ENCODE measurements around the gene HOXC9.

HOXC9 gene

DNA sequence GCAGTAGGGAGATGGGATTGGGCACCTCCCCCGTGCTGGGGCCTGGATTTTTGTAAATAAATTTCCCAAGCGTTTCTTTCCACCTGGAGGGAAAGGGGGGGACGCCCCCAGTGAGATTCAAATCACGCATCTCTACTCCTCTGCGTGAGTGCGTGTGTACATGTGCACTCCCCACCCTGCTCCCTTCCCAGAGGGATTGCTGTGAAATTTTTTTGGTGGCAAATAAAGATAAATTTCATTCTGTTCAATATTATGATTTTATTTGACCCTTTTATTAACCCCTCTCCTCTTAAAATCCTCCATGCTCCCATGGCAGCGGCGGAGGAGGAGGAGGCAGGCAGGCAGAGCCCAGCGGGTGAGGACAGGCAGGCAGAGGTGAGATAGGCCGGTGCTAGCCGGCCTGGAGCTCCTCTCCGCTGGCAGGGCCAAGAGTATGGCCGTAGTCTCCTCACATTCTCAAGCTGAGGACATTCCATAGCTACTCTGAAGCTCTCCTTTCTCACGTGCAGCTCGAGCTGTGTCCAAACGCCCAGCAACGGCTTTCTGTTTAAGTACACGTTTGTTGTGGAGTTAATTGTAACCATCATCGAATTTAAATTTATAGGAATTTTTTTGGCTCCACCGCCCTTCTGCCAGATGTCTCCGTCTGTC is 23.7 kb upstream of the HOXC9 start:
- no peak for DNase-seq

DNA sequence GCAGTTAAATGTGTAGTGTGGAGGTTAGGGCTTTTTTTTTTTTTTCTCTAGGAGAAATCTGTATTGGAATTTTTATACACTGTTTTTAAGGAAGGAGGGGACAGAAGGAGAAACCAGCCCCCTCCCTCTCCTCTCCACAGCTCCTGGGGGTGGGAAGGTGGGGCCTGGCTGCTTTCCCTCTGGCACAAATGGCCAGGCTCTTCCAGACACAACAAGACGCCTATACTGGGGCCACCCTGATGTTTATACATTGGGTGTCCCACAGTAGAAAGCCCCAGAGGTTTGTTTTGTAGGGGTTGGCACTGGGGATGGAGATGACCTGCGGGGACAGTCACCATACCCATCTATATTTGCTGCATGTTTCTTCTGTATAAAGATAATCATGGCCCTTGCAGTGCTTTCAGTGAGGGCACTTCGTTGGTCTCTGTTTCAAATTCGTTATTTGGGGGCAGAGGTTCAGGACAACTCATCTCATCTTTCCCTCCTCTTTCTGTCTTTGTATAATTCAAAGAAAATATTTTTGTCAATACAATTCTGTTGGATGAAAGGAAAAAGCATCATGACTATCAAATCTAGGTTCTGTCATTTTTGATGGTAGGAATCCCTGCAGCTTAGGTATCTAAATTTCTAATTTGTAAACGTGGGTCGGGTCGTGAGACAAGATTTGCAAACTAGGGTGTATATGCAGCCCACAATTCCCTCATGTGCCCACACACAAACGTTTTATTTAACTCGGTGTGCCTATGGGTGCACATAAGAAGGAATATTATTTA is 23.0 kb upstream of the HOXC9 start:
- DNase-seq = no peak

DNA sequence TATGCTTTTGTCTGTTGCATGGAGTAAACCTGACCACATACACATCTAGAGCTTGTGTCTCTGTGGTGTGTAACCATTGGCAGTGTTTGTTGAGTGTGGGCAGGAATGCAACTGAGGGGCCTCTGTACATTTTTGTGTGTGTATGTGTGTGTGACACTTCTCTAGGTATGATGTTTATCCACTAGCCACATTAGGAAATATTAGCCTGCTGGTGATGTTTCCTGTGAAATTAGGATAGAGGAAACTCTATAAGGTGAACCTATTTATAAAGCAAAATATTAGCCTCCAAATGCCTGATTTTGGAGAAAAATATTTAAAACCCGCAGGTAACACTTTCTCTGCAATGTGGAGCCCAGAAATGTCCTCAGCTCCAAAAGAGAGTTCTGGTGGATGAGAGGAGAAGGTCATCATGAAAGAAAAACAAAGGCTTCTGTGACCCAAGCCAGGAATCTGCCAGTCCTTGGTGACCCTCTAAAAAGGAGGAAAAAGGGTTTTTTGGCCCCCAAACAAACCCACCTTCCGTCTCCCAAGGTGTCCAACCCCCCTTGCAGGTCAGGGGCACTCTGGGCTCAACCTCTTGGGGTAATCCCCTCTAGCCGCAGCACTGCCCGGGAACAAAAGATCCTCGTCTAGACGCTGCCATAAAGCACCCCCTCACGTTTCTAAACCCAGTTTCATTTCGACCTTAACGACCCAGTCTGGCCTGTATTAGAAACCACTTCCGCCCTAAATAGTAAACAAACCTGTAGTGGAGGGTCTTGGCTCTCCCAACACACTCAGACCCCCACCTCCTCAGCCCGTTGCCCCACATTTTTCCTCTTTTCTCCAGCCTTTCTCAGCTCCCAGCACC is 22.1 kb upstream of the HOXC9 start:
- DNase-seq = no peak

DNA sequence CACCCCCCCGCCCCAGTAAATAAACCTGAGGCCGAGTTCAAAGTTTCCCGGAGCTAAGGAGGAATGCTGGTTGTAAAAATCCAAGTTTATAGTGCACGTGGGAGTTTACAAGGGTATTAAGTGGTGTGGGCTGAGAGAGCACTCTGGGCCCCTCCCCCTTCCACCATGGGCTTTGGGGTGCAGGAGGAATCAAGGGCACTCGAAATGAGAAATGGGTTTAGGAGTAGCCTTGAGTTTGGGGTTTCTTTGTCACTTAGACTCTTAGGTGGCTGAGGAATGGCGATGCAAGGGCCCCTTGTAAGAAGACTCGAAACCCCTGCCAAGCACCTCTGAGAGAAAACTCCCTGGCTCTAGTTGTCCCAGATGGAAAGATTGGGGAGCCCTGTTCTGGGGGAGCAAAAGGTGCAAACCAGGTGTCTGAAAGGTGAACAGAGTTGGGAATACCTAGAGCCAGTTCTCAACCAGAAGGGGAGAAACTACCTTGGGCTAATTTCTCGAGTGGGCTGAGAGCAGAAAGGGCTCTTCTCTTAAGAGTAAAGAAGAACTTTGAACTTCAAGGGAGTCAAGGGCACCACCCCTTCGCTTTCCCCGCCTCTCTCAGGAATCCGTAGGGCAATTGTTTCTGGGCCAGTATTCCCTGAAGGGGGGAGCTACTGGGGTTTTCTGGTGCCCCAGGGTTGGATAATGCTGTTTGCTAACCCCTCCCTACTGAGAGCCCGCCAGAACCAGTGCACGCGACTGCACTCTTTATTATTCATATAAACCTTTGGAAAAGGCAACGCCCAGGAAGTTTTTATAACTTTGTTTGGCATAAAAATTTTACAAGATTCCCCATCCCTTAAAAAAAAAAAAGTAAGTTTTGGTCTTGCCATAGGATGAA is 21.2 kb upstream of the HOXC9 start:
- no peak for DNase-seq

DNA sequence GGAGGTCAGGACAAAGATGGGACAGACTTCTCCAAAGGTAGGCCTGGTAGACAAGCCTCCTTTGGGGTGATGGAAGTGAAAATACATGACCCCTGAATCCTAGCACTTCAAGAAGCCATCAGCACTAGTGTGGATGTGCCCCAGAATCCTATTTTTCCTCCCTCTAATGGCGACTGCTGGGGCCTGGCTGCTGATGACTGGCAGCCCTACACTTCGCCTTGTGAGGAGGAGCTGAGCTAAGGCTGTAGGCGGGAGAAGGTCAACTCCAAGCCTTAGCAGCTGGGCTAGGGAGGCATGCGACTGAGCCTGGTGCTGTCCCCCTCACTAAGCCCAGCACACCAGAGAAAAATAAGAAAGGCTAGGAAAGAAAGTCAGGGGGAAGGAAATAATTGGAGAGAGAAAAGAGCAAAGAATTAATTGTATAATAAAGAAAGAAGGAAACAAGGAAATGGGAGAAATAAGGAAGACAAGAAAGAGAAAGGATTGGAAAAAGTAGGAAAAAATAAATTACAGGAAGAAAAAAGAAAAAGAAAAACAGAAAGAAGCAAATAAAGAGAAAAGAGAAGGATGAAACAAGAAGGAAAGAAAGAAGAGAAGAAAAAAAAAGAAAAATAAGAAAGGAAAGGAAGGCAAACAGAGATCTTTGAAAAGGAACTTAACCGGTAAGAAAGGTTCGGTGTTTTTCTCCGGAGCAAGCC is 19.7 kb upstream of the HOXC9 start:
- no peak for DNase-seq

DNA sequence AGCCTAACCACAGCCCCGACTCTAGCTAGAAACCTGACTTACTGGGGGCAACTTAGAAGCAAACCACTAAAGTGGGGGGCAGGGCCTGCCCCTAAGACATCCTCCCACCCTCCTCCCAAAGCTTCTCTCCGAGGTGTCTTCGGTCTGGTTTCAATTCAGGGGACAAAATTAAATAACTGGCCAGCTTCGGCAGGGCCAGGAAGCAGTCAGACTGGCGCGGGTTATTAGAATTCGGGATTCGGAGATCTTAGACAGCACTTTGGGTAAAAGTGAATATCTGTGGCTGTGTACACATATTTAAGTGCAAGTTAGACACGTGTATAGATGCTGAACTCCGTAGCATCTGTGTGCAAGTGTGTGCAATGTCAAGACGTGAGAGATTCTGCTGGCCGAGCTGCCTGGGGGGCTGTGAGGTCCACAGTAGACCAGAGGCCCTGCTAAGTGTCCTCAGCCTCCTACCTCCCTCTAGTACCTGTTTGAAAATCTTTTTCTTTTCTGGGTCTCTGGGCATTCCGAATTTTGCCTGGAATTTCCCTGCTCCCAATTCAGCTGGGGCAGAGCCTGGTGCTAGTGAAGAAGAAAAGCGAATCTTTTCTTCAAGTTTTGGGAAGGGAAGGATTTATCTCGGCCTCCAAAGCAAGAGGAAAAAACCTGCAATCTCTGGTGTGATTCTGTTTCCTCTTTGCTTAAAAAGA is 19.0 kb upstream of the HOXC9 start:
- DNase-seq = no peak

DNA sequence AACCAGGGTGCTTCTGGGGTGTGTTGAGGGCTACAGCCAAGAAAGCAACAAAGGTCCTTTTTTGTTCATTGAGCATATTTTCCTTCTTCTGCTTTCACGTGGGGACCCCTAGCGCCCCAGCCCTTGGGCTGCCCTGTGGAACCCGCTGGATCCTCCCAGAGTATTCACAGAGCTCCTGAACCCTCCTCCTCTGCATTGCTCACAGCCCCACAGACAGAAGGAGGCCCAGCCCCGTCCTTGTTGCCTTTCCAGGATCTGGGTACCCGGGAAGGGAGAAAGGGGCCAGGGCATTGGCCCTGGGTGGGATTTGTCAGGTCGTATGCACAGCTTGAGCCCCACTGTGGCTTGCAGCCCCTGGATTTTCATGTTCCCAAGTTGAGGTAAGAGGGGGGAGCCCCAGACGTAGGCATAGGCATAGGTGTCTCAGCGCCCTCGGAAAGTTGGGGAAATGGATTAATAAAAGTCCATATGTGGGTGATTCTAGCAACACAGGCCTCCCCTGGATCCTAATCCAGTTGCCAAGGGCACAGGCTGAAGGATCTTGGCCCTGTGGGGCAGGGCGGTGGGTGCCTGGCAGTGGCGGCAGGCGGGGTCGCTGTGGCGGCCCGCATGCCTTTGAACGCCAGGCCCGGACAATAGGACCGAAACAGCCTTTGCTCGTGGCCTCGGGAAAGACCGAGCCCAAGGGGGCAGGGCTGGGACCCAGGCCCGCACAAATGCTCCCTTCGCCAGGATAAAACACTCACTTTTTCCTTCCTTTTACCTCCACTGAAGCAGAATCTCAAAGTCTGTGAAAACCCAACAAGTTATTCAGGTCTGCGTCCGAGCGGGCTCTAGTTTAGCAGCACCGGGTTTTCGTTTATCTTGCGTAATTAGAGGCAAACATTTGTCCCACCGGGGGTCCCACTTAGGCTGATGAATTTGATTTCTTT is 18.1 kb upstream of the HOXC9 start:
- DNase-seq = no peak

DNA sequence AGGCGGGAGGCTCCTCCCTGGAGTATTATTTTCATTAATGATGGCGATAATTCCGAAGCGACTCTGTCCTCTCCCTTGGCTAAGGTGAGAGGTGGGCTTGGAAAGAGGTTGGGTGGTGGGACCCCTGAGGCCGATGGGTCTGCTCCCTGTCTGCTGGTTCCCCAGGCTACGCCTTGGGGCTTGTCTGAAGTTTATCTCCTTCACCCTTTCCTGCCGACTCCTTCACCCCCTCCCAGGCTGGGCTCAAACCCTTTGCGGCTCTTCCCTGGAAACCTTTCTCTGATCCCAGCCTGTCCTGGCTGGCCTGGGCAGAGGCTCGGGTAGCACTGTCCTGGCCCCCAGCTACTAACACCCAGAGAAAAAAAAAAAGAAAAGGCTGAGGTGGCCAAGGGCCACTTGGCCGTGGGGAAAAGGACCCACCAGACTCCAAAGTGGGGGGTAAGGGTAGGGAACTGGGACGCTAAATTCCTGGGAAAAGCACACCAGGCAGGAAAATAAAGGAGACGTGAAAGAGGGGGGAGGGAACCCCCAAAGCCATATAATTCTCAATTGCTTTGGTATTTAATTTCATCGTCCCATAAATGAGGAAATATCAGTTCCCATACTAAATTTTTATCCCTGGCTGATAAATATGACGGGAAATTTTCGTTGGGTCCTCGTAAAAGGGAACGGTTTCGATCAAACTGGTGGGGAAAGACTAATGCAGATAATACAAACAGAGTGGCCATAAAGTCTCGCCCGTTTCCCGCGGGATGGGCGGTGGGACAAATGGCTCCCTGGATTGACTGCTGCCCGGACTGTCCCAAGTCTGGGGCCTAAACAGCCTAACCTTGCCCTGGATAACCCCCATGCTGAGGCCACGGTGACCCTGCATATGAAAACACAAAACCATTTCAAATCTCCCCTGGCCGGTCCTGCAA is 17.1 kb upstream of the HOXC9 start:
- DNase-seq = no peak

DNA sequence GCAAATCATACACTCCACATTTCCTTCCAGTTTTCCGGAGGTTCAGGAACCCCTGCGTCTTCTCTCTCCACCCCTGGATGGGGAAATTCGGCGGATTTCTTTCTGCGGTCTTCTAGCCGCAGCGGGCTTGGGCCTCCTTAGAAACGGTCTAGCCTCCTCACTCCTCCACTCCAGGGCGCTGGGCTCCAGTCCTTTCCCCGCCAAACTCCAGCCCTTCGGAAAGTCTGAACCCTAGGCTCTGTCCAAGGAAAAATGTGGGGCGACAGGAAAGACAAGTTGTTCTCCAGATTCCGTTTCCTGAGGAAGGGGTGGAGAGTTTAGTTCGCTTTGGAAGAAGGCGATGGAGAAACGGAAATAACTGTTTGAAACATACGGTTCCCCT is 16.4 kb upstream of the HOXC9 start:
- no peak for DNase-seq

DNA sequence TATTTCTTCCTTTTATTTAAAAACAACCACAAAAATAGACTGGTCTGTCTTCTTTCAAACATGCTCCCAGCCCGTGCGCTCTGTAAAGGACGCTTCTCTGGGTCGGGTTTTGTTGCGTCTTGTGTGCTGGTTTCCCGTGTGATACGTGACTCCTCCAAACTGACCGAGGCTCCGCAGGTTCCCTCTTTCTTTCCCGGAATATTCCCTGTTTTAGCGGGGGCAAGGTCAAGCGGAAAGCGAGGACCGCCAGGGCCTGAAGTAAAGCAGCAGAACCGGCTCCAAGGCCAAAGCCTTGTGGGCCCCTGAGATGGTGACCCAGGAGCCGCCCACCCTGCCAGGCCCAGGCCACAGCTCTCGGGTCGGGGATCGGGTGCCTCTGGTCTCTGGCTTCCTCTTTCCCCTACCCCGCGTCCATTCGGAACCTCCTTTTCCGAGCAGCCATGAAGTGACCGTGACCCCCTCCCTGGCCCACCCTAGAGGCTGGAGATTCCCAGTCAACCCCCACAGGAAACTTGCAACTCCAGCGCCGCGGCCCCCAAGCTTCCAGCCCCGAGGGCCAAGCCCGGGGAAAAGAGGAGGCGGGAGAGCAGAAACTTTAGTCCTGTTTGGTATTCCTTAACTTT is 15.9 kb upstream of the HOXC9 start:
- no peak for DNase-seq

DNA sequence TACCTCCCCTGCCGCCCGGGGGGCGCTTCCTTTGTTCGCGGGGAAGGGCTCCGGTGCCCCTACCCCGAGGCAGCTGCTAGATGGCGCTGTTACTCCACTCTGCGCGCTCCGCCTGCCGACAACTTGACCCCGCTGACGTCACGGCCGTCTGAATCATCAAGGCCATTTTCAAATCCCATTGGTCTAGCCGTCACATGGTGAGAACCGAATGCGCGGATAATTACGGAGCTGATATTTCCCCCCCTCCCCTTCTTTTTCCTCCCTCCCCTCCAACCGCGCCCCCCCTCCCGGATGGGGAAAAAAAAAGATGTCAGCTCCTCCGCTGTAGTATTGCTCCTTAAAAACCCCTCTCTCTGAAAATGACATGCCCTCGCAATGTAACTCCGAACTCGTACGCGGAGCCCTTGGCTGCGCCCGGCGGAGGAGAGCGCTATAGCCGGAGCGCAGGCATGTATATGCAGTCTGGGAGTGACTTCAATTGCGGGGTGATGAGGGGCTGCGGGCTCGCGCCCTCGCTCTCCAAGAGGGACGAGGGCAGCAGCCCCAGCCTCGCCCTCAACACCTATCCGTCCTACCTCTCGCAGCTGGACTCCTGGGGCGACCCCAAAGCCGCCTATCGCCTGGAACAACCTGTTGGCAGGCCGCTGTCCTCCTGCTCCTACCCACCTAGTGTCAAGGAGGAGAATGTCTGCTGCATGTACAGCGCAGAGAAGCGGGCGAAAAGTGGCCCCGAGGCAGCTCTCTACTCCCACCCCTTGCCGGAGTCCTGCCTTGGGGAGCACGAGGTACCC is 14.9 kb upstream of the HOXC9 start, which contains the start of gene HOXC10:
Gene HOXC10 (plus strand): TSS at position 246 of the 791 bp plus-strand sequence. CDS start 114 bp downstream, at position 360.
- DNase-seq = peak; percentile 77

DNA sequence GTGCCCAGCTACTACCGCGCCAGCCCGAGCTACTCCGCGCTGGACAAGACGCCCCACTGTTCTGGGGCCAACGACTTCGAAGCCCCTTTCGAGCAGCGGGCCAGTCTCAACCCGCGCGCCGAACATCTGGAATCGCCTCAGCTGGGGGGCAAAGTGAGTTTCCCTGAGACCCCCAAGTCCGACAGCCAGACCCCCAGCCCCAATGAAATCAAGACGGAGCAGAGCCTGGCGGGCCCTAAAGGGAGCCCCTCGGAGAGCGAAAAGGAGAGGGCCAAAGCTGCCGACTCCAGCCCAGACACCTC is 14.3 kb upstream of the HOXC9 start:
- no peak for DNase-seq

DNA sequence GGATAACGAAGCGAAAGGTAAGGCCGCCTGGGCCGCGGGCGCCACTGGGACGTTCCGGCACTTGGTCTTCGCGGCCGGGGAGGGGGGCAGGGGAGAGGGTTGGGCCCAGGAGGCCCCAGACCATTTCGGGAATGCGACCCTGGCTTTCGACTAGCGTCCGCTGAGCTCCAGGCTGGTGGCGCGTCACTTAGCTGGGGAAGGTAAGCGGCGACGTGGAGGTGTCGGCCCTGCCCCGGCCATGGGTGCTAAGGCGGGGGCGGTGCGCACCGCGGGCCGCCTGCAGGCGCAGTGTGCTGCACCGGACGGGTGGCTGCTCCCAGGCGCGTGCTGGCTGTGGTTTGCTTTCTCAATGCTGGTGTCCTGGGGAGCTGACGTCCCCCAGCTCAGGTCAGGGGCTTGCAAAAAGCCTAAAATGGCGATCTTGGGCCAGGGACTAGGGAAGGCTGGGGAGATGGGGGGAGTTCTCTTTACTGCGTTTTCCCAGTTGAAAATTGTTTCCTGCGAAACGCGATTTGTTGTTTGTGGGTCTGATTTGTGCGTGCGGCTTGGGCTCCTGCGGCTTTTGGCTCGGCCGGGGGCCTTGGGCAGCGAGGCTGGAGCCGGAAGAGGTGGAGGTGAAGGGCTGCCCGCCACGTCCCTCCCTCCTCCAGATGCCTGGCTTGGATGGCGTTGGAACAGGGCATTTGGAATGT is 13.8 kb upstream of the HOXC9 start:
- DNase-seq = no peak

DNA sequence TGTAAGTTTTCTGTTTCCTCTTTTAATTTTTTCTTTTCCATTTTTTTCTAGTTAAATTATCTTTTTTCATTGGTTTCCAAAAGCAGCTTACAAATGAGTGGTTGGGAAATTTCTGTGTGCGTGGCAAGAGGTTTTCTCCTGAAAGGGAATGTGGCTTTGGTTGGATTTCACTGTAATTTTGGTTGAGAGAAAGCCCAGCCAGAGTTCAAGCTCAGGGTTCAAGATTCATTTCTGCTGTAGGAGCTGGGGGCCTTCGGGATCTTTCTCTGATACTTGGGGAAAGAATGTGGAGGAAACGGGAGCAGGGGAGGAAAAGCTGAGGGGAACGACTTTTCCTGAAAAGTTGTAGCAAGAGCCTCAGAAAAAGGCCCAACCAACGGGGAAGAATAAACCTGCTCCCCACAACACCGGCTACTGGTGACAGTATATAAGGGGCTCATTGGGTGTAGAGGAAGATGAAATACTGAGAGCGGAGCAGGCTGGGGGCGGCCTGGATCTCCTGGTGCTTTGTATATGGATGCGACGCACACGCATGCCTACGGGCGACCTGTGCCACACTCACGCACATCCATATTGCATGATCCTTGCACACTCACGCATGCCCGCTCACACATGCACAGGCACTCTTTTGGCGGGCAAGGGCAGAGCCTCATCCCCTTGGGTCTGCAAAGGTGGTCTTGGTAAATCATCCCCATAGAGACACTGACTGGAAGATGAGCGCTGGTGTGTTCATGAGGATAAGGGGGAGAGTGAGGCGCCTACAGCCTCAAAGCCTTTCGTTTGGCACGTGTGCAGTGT is 13.1 kb upstream of the HOXC9 start:
- no peak for DNase-seq

DNA sequence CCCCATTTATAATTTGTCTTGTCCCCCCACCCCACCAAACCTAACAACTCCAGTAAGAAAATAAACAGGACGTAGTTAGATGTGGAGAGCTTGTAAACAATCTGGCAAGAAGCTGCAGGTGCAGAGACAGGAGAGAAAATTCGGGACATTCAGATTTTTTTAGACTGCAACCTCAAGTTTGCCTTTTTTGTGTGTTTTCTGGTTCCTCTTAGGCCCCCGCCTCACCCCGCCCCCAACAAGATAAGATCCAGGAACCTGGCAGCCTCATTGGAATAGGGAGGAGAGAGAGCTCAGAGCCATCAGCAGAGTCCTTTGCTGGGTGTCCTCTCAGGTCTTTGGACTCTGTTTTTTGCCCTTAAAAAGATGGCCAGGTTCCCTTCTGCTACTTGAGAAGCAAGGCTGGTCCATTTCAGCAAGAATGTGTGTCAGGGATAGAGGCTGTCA is 12.2 kb upstream of the HOXC9 start:
- no peak for DNase-seq

DNA sequence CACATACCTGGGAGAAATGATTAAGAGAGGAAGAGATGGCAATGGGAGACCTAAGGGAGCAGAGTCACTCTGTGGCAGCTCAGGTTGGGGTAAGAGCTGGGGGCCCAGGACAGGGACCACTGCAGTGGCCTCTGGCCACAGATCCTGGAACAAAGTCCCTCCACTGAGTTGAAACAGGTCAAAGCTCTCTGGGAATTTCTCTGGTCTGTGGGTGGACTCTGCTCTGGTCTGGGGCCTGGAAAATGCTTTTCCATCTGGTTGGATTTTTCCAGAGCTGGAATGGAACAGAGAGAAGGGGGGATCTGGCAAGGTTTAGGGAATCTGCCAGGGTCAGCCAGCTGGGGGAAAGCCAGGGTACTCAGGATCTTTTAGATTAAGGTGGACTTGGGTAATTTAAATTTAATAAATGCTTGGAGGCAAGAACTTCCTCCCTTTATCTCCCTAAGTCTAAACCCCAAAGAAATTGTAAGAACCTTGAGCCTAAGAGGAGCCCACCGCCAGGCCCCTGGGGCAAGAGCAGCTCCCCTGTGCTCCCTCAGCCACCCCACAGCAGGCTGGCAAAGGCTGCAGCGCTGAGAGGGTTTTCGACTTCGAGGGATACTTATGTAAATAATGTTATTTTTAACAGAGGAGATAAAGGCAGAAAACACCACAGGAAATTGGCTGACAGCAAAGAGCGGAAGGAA is 11.3 kb upstream of the HOXC9 start:
- DNase-seq = no peak
